Lower leg skin (tissue), 3 donors: Measurements from ENCODE around the gene KMT2C.
"Not testable (repeated sequence)": the region's sequence is repeated elsewhere in the genome, so short reads cannot be mapped to it uniquely, and the experiment has no call there.

Experiments
- POLR2A ChIP-seq, 2 donors: fragments of 450-650 bp; IDR thresholded peaks; one replicate each; pipeline ENCODE4 v1.6.1; 2016 to 2017; ENCODE audit warnings: antibody characterized with exemption in 2 of 2, mild to moderate bottlenecking in 1 of 2, moderate library complexity in 1 of 2
- TF ChIP-seq, protein P1 (sequence below), 3 donors: fragments of 450-650 bp; IDR thresholded peaks; one replicate each; pipeline ENCODE4 v1.5.1; 2016; ENCODE audit warnings: antibody characterized with exemption in 3 of 3, mild to moderate bottlenecking in 3 of 3, moderate library complexity in 2 of 3

DNA sequence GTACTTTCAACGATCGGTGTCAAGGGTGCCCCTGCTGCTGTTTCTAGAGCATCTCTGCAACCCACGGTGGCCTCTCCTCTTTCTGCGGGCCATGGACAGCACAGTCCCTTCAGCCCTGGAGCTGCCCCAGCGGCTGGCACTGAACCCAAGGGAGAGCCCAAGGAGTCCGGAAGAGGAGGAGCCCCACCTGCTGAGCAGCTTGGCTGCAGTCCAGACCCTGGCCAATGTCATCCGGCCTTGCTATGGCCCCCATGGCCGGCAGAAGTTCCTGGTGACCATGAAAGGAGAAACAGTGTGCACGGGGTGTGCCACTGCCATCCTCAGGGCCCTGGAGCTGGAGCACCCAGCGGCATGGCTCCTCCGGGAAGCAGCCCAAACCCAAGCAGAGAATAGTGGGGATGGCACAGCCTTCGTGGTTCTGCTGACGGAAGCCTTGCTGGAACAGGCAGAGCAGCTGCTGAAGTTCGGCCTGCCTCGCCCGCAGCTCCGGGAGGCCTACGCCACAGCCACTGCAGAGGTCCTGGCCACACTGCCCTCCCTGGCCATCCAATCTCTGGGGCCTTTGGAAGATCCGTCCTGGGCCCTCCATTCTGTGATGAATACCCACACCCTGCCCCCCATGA lies 9.7 kb upstream of the KMT2C start:
- TF ChIP-seq, protein P1, sequence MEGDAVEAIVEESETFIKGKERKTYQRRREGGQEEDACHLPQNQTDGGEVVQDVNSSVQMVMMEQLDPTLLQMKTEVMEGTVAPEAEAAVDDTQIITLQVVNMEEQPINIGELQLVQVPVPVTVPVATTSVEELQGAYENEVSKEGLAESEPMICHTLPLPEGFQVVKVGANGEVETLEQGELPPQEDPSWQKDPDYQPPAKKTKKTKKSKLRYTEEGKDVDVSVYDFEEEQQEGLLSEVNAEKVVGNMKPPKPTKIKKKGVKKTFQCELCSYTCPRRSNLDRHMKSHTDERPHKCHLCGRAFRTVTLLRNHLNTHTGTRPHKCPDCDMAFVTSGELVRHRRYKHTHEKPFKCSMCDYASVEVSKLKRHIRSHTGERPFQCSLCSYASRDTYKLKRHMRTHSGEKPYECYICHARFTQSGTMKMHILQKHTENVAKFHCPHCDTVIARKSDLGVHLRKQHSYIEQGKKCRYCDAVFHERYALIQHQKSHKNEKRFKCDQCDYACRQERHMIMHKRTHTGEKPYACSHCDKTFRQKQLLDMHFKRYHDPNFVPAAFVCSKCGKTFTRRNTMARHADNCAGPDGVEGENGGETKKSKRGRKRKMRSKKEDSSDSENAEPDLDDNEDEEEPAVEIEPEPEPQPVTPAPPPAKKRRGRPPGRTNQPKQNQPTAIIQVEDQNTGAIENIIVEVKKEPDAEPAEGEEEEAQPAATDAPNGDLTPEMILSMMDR (IDR thresholded peaks at IDR 0.05) = not testable (repeated sequence)
- TF ChIP-seq POLR2A (IDR thresholded peaks at IDR 0.05) = not testable (repeated sequence)
